ENCODE results near the gene DNAH8. TPM values are rescaled to one million over a fixed set of nuclear protein-coding genes. Genes with fewer than 3 reads are reported as not detected.

DNAH8 gene
- total and polyA plus RNA-seq, 2 donors (not counting 3 experiments of a cell fraction or from before 2014, with no cell fraction given): 0.29 to 0.61 TPM

- Histone ChIP-seq H3K4me2 (ENCODE audit: insufficient read depth, low read length) (no peak overlapping the region), H3K27me3 (ENCODE audit: control insufficient read depth in 2 of 2, insufficient read depth in 2 of 2, low read length in 2 of 2) (peaks cover 0 to 2% of the 10 kb centered on the region in 2 experiments), H3K9ac (replicated peaks; ENCODE audit: extremely low read depth, insufficient read depth, low read length) (no peak overlapping the region), H3K4me3 (replicated peaks in 1 of 3; ENCODE audit: insufficient read depth in 1 of 3, low read depth in 1 of 3, low read length in 3 of 3) (no peak overlapping the region), H3K79me2 (ENCODE audit: control insufficient read depth, insufficient read depth, low read length) (no peaks in the 10 kb centered on the region), H3K36me3 (ENCODE audit: control insufficient read depth in 2 of 2, extremely low read depth in 1 of 2, insufficient read depth in 2 of 2, low read length in 2 of 2) (no peaks in the 10 kb centered on the region), H3K9me1 (replicated peaks; ENCODE audit: control insufficient read depth, extremely low read depth, insufficient read depth, low read length) (no peaks in the 10 kb centered on the region), H4K20me1 (replicated peaks; ENCODE audit: control insufficient read depth, extremely low read depth, insufficient read depth, low read length) (no peaks in the 10 kb centered on the region), H3K27ac (ENCODE audit: insufficient read depth, low read depth, low read length) (no peak overlapping the region), H3K4me1 (ENCODE audit: control insufficient read depth, extremely low read depth, insufficient read depth, low read length) (no peaks in the 10 kb centered on the region), H3K9me3 (replicated peaks; ENCODE audit: control insufficient read depth, insufficient read depth, low read length) (no peaks in the 10 kb centered on the region), H2AFZ (ENCODE audit: low read depth, low read length) (no peak overlapping the region)
- no peak for TF ChIP-seq EZH2 (IDR thresholded peaks at IDR 0.05; ENCODE audit: borderline replicate concordance, low read depth, low read length, severe bottlenecking)
- TF ChIP-seq CTCF (IDR thresholded peaks at IDR 0.05; ENCODE audit: extremely low read depth in 1 of 2, insufficient read depth in 1 of 2, low read depth in 1 of 2, low read length in 2 of 2): no peak
- TF ChIP-seq JUN (IDR thresholded peaks at IDR 0.05; ENCODE audit: borderline replicate concordance, insufficient read depth, insufficient read length, low read depth): no peak
- no peak for TF ChIP-seq POLR2A (IDR thresholded peaks at IDR 0.05; ENCODE audit: low read depth, low read length)
- TF ChIP-seq FOS (IDR thresholded peaks at IDR 0.05; ENCODE audit: borderline replicate concordance, insufficient read depth, low read length): no peak
- no peak for TF ChIP-seq GATA2 (IDR thresholded peaks at IDR 0.05; ENCODE audit: insufficient read depth, insufficient read length, low read depth, low read length)
- TF ChIP-seq MAX (IDR thresholded peaks at IDR 0.05; ENCODE audit: insufficient read depth, insufficient read length): no peak
- TF ChIP-seq MYC (IDR thresholded peaks at IDR 0.05; ENCODE audit: low read depth, low read length): no peak
- no peak for TF ChIP-seq POLR2AphosphoS5 (IDR thresholded peaks at IDR 0.05; ENCODE audit: insufficient read depth, low read depth, low read length)
- dilution Hi-C loops (cut with MboI; ENCODE audit: extremely low pct_ligation_motif_present, low sequenced_read_pairs): no loop called here
- ChIA-PET CTCF (interaction anchor here (1.2 kb wide), 1 partner anchor 27 kb away, joined by 3 read pairs; no protein-coding TSS in a partner anchor), POLR2A (no interaction called here)
- DNase-seq (ENCODE audit: low read depth, low spot score): no peak
- no TSS peak for BruUV-seq (replicated peaks)
- FAIRE-seq: no peak
- intact Hi-C loops (cut with micrococcal nuclease): no loop called here
Observed at GRCh38 chr6:38846361-38846760, 131.2 kb downstream of the DNAH8 start.
